ENCODE results near the gene CDHR3.

- TF ChIP-seq CTCF (IDR thresholded peaks at IDR 0.05) (peak; percentile 23), EZH2phosphoT487 (IDR thresholded peaks at IDR 0.05) (no peak)
These were observed 87.1 kb downstream of the CDHR3 start for GRCh38 chr7:106050002-106050745.

All from neural progenitor cell (in vitro differentiated cells).